H9 (cell line): ENCODE data around the gene ZNF816. TPM values are rescaled to one million over a fixed set of nuclear protein-coding genes. Genes with fewer than 3 reads are reported as not detected.

Experiments
- DNase-seq: peaks from one replicate; pipeline ENCODE4 v3.0.0-alpha.2; 2017
- H2AFZ ChIP-seq: one replicate; pipeline ENCODE4 v1.6.1; 2013; ENCODE audit warnings: mild to moderate bottlenecking, low read length, control low read depth, moderate library complexity
- H2AK5ac ChIP-seq: 2 replicates; pipeline ENCODE4 v1.6.1; 2013; ENCODE audit warnings: low read length, control low read depth, mixed read lengths; ENCODE audit not compliant: insufficient read length
- H2BK120ac ChIP-seq: one replicate; pipeline ENCODE4 v1.6.1; 2013; ENCODE audit warnings: low read depth, mild to moderate bottlenecking, low read length, control low read depth, inconsistent platforms; ENCODE audit not compliant: poor library complexity, severe bottlenecking
- H2BK12ac ChIP-seq: 2 replicates; pipeline ENCODE4 v1.6.1; 2013; ENCODE audit warnings: low read length, control low read depth, mixed read lengths, low read depth; ENCODE audit not compliant: insufficient read length
- H2BK15ac ChIP-seq: 2 replicates; pipeline ENCODE4 v1.6.1; 2013; ENCODE audit warnings: low read depth, low read length, control low read depth
- H2BK20ac ChIP-seq: one replicate; pipeline ENCODE4 v1.6.1; 2013; ENCODE audit warnings: low read depth, mild to moderate bottlenecking, low read length, control low read depth, inconsistent platforms; ENCODE audit not compliant: poor library complexity, severe bottlenecking
- H2BK5ac ChIP-seq: 2 replicates; pipeline ENCODE4 v1.6.1; 2013; ENCODE audit warnings: low read length, control low read depth, mixed read lengths; ENCODE audit not compliant: insufficient read length
- H3K14ac ChIP-seq: 2 replicates; pipeline ENCODE4 v1.6.1; 2013; ENCODE audit warnings: low read length, control low read depth; ENCODE audit not compliant: insufficient read depth
- H3K18ac ChIP-seq: 2 replicates; pipeline ENCODE4 v1.6.1; 2013; ENCODE audit warnings: low read depth, mild to moderate bottlenecking, mixed read lengths, low read length, control low read depth; ENCODE audit not compliant: insufficient read length
- H3K23ac ChIP-seq: 2 replicates; pipeline ENCODE4 v1.6.1; 2013; ENCODE audit warnings: low read length, control low read depth, mixed read lengths, low read depth; ENCODE audit not compliant: insufficient read length
- H3K23me2 ChIP-seq: 2 replicates; pipeline ENCODE4 v1.6.1; 2013; ENCODE audit warnings: low read depth, mild to moderate bottlenecking, mixed read lengths, low read length, control low read depth; ENCODE audit not compliant: insufficient read length, poor library complexity, severe bottlenecking
- H3K27ac ChIP-seq: 2 replicates; pipeline ENCODE4 v1.5.1; 2013; ENCODE audit warnings: low read length, control low read depth, mixed read lengths, low read depth; ENCODE audit not compliant: insufficient read length
- H3K27me3 ChIP-seq: 2 replicates; pipeline ENCODE4 v1.6.1; 2013; ENCODE audit warnings: low read length, control low read depth, inconsistent platforms; ENCODE audit not compliant: insufficient read depth
- H3K4ac ChIP-seq: 2 replicates; pipeline ENCODE4 v1.6.1; 2013; ENCODE audit warnings: low read depth, mild to moderate bottlenecking, control low read depth, inconsistent platforms, low read length, moderate library complexity
- H3K4me1 ChIP-seq: 2 replicates; pipeline ENCODE4 v1.6.1; 2013; ENCODE audit warnings: low read length, control low read depth, inconsistent platforms; ENCODE audit not compliant: insufficient read depth
- H3K4me2 ChIP-seq: 2 replicates; pipeline ENCODE4 v1.6.1; 2013; ENCODE audit warnings: low read length, control low read depth, mixed read lengths; ENCODE audit not compliant: insufficient read length, insufficient read depth
- H3K56ac ChIP-seq: 2 replicates; pipeline ENCODE4 v1.6.1; 2013; ENCODE audit warnings: low read depth, mild to moderate bottlenecking, mixed read lengths, low read length, control low read depth; ENCODE audit not compliant: insufficient read length
- H3K79me1 ChIP-seq: 2 replicates; pipeline ENCODE4 v1.6.1; 2013; ENCODE audit warnings: low read depth, mild to moderate bottlenecking, moderate library complexity, low read length, control low read depth, inconsistent platforms; ENCODE audit not compliant: insufficient read depth, poor library complexity, severe bottlenecking
- H3K79me2 ChIP-seq: 2 replicates; pipeline ENCODE4 v1.6.1; 2013; ENCODE audit warnings: low read length, control low read depth, inconsistent platforms; ENCODE audit not compliant: insufficient read depth
- H3K9ac ChIP-seq: 2 replicates; pipeline ENCODE4 v1.6.1; 2013; ENCODE audit warnings: low read length, control low read depth, mixed read lengths; ENCODE audit not compliant: insufficient read length; ENCODE audit errors: extremely low read depth
- H3K9me3 ChIP-seq: one replicate; pipeline ENCODE4 v1.6.1; 2013; ENCODE audit warnings: low read depth, low read length, inconsistent platforms; ENCODE audit not compliant: control insufficient read depth
- H3T11ph ChIP-seq: one replicate; pipeline ENCODE4 v1.6.1; 2013; ENCODE audit warnings: mild to moderate bottlenecking, low read length, control low read depth, inconsistent platforms
- H4K20me1 ChIP-seq: one replicate; pipeline ENCODE4 v1.6.1; 2013; ENCODE audit not compliant: control insufficient read depth, insufficient read length, insufficient read depth
- H4K5ac ChIP-seq: 2 replicates; pipeline ENCODE4 v1.6.1; 2013; ENCODE audit warnings: low read depth, mild to moderate bottlenecking, mixed read lengths, low read length, control low read depth; ENCODE audit not compliant: insufficient read length
- H4K8ac ChIP-seq: replicated peaks from 2 replicates; pipeline ENCODE4 v1.6.1; 2013; ENCODE audit warnings: low read length, control low read depth, mixed read lengths, low read depth; ENCODE audit not compliant: insufficient read length
- H4K91ac ChIP-seq: 2 replicates; pipeline ENCODE4 v1.6.1; 2013; ENCODE audit warnings: low read depth, mild to moderate bottlenecking, moderate library complexity, mixed read lengths, low read length, control low read depth; ENCODE audit not compliant: insufficient read length
- H3K27ac Mint-ChIP-seq, 3 experiments: 2 replicates in 2 of 3; 3 replicates in 1 of 3; pipeline ENCODE4 v1.8.0; 2020 to 2021; ENCODE audit warnings: mixed read lengths in 3 of 3, mild to moderate bottlenecking in 1 of 3, moderate library complexity in 1 of 3
- H3K27me3 Mint-ChIP-seq: 2 replicates; pipeline ENCODE4 v1.8.0; 2021; ENCODE audit warnings: low read depth, mild to moderate bottlenecking, moderate library complexity, mixed read lengths
- H3K36me3 Mint-ChIP-seq, 3 experiments: 2 replicates in 2 of 3; 3 replicates in 1 of 3; pipeline ENCODE4 v1.8.0; 2020 to 2021; ENCODE audit warnings: low read depth in 3 of 3, mixed read lengths in 3 of 3; ENCODE audit not compliant: insufficient read depth in 1 of 3
- H3K4me1 Mint-ChIP-seq, 2 experiments: 2 replicates each; pipeline ENCODE4 v1.8.0; 2020; ENCODE audit warnings: mixed read lengths in 2 of 2
- H3K4me3 Mint-ChIP-seq, 2 experiments: 2 replicates in 1 of 2; 3 replicates in 1 of 2; pipeline ENCODE4 v1.8.0; 2020 to 2021; ENCODE audit warnings: mild to moderate bottlenecking in 2 of 2, mixed read lengths in 2 of 2, moderate library complexity in 1 of 2
- H3K9me3 Mint-ChIP-seq, 2 experiments: 2 replicates in 1 of 2; 3 replicates in 1 of 2; pipeline ENCODE4 v1.8.0; 2020; ENCODE audit warnings: mild to moderate bottlenecking in 2 of 2, mixed read lengths in 2 of 2, moderate library complexity in 1 of 2
- WGBS: extraction: QIAGEN DNeasy Blood & Tissue Kit; methylation state at CpG from one replicate; pipeline ENCODE4 v1.1.7; 2013; ENCODE audit warnings: missing lambda C conversion rate, low lambda C conversion rate, mixed read lengths; ENCODE audit not compliant: insufficient read length; ENCODE audit errors: extremely low coverage; 5-methylcytosine and 5-hydroxymethylcytosine counted together
- total RNA-seq: library from RNA; stranded (reverse); gene quantifications from 2 replicates; pipeline ENCODE4 v1.2.1, GENCODE V29; 2021
- TF ChIP-seq, protein P1 (sequence below): fragments of 200-600 bp; sonication (generic); conservative IDR thresholded peaks from 3 replicates; pipeline ENCODE4 v1.8.0; 2021; ENCODE audit warnings: antibody characterized with exemption, mild to moderate bottlenecking

The ZNF816 gene
- total RNA-seq, 1 experiment from 2014 or later: 15.1 TPM

DNA sequence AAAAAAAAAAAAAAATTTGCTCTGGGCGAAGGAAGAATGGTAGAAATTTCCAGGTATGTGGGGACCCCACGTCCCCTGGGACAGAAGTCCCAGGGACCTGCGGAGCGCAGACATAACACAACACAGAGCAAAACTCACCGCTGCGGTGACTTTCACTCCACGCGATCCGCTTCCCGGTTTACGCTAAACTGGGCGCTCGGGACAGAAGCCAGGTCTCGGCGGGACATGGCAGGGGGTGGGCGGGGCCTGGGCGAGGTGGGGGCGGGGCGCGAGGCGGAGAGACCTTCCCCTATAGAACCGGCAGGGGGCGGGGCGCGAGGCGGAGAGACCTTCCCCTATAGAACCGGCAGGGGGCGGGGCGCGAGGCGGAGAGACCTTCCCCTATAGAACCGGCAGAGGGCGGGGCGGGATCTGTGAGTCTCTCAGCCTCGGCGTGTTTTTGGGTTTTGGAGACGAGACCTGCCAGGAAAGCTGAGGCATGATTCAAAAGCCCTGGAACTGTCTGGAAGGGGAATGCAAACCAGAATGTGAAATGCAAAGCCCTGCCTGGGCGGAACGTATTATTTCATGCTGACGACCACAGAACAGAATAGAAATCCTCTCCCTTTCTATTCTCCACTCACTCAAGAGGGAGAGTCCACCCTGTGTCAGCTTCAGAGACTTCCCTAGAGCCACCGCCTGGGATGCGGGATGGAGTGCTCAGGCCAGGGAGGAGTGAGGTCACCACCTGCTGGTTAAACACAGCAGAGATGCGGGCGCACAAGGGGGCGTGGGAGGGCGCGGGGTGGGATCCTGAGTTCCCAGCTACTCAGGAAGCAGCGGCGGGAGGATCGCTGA lies 30.9 kb upstream of the ZNF816 start:
- no peak overlapping the region for H2AK5ac ChIP-seq

More for the DNA sequence above, 30.9 kb upstream of the ZNF816 start:
- Mint-ChIP-seq H3K27me3 (peaks cover 62% of the 10 kb centered on the region), H3K4me1 (peaks cover 22 to 25% of the 10 kb centered on the region in 2 experiments), H3K4me3 (peak overlapping the region; percentile 71 to 87), H3K9me3 (0 out of 5 replicates have a peak, but pooled peaks cover 2 to 6% of the 10 kb centered on the region in 2 experiments), H3K27ac (peak overlapping the region; percentile 58 to 86 (median 77); a peak in 3 of 7 replicates), H3K36me3 (no peaks in the 10 kb centered on the region)
- Histone ChIP-seq H4K8ac (no peak overlapping the region), H3K27me3 (peaks cover 10% of the 10 kb centered on the region; the same call in 1 of the 2 replicates), H3K18ac (no peak overlapping the region), H3K4ac (no peak overlapping the region), H2BK12ac (no peak overlapping the region), H3K23ac (no peak overlapping the region), H4K5ac (no peak overlapping the region), H3T11ph (no peak overlapping the region), H3K56ac (no peak overlapping the region), H2BK15ac (no peak overlapping the region), H3K14ac (no peak overlapping the region), H2BK120ac (no peak overlapping the region), H2BK20ac (no peak overlapping the region), H4K20me1 (no peaks in the 10 kb centered on the region), H3K23me2 (peaks cover 16% of the 10 kb centered on the region), H2BK5ac (no peak overlapping the region), H3K79me2 (no peaks in the 10 kb centered on the region), H4K91ac (no peak overlapping the region), H2AFZ (no peak overlapping the region), H3K4me2 (peak overlapping the region; percentile 21), H3K9ac (no peak overlapping the region), H3K9me3 (no peaks in the 10 kb centered on the region), H3K27ac (no peak overlapping the region), H3K79me1 (no peaks in the 10 kb centered on the region), H3K4me1 (no peaks in the 10 kb centered on the region; the same call in 1 of the 2 replicates)
- TF ChIP-seq, protein P1, sequence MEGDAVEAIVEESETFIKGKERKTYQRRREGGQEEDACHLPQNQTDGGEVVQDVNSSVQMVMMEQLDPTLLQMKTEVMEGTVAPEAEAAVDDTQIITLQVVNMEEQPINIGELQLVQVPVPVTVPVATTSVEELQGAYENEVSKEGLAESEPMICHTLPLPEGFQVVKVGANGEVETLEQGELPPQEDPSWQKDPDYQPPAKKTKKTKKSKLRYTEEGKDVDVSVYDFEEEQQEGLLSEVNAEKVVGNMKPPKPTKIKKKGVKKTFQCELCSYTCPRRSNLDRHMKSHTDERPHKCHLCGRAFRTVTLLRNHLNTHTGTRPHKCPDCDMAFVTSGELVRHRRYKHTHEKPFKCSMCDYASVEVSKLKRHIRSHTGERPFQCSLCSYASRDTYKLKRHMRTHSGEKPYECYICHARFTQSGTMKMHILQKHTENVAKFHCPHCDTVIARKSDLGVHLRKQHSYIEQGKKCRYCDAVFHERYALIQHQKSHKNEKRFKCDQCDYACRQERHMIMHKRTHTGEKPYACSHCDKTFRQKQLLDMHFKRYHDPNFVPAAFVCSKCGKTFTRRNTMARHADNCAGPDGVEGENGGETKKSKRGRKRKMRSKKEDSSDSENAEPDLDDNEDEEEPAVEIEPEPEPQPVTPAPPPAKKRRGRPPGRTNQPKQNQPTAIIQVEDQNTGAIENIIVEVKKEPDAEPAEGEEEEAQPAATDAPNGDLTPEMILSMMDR: peak; percentile 81
- no CpG with 5 or more reads among the region's 50 CpGs for WGBS
- peak; percentile 81 for DNase-seq
